Activated CD4-positive, alpha-beta T cell treated with anti-CD3 and anti-CD28 coated beads for 36 hours (primary cell): Measurements from ENCODE around the gene WDR19. TPM values are rescaled to one million over a fixed set of nuclear protein-coding genes. Genes with fewer than 3 reads are reported as not detected.
"Not testable (repeated sequence)": the region's sequence is repeated elsewhere in the genome, so short reads cannot be mapped to it uniquely, and the experiment has no call there.

Experiments used
- ATAC-seq: fragments of 200-7000 bp; cut with Tn5 transposase; one replicate; pipeline ENCODE4 v1.10.0; 2021; ENCODE audit warnings: mild to moderate bottlenecking, moderate library complexity
- CTCF ChIA-PET: fragments of 350-600 bp; sonication (Branson Sonifier 250); formaldehyde crosslinking; loops from one replicate; lab custom pipeline; 2021; ENCODE audit warnings: antibody characterized with exemption; lab: Charles Lee
- POLR2A ChIA-PET: fragments of 350-600 bp; sonication (Branson Sonifier 250); formaldehyde crosslinking; loops from one replicate; lab custom pipeline; 2021; ENCODE audit warnings: antibody characterized with exemption, inconsistent platforms; lab: Charles Lee
- DNase-seq: peaks from one replicate; pipeline ENCODE4 v3.0.0-alpha.2; 2020
- H3K27ac Mint-ChIP-seq: one replicate; pipeline ENCODE4 v1.8.0; 2021; ENCODE audit warnings: mixed read lengths
- H3K27me3 Mint-ChIP-seq: one replicate; pipeline ENCODE4 v1.8.0; 2021; ENCODE audit warnings: mixed read lengths
- H3K36me3 Mint-ChIP-seq: one replicate; pipeline ENCODE4 v1.8.0; 2021; ENCODE audit warnings: low read depth, mixed read lengths
- H3K4me1 Mint-ChIP-seq: one replicate; pipeline ENCODE4 v1.8.0; 2021; ENCODE audit warnings: mixed read lengths
- H3K4me3 Mint-ChIP-seq: one replicate; pipeline ENCODE4 v1.8.0; 2021; ENCODE audit warnings: mild to moderate bottlenecking, moderate library complexity, mixed read lengths
- H3K9me3 Mint-ChIP-seq: one replicate; pipeline ENCODE4 v1.8.0; 2021; ENCODE audit warnings: low read depth, mixed read lengths
- intact Hi-C, 2 experiments: fragments of 100-400 bp; cut with DNase I in 1 of 2; cut with micrococcal nuclease in 1 of 2; formaldehyde crosslinking; loops; one replicate each; pipeline versions ENCODE4 v1.14.2 to v1.15.1; 2022 to 2024; cut with DNase I, micrococcal nuclease
- total RNA-seq, 2 experiments: library from RNA; stranded (reverse); gene quantifications; one replicate each; pipeline ENCODE4 v1.2.3, GENCODE V29; 2021

The WDR19 gene
- total RNA-seq, 2 experiments from 2014 or later = 12.1 to 16.2 TPM

DNA sequence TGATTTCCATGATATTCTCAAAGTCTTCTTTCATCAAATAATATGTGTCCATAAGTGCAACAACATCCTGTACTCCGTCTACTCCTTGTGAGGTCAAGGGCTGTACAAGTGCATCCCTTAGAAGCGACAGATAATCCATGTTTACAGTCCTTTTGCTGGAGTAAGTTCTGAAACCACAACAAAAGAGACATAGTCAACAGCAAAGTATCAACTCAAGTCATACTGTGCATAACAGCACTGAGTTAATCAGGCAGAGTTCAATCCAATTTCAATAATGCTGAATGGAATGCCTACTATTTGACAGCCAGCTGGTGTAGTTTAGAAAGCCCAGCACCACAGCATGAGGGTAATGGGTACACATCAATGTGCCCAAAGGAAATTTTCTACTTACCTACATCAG is 109.4 kb downstream of the WDR19 start:
- Mint-ChIP-seq H3K27ac (no peak overlapping the region), H3K9me3 (no peaks in the 10 kb centered on the region), H3K27me3 (no peaks in the 10 kb centered on the region), H3K36me3 (peaks cover 61% of the 10 kb centered on the region), H3K4me1 (no peaks in the 10 kb centered on the region), H3K4me3 (no peak overlapping the region)
- POLR2A ChIA-PET = no interaction called here
- peak; percentile 33 for ATAC-seq
- CTCF ChIA-PET = no interaction called here
- intact Hi-C loops = no loop called here
- no peak for DNase-seq

DNA sequence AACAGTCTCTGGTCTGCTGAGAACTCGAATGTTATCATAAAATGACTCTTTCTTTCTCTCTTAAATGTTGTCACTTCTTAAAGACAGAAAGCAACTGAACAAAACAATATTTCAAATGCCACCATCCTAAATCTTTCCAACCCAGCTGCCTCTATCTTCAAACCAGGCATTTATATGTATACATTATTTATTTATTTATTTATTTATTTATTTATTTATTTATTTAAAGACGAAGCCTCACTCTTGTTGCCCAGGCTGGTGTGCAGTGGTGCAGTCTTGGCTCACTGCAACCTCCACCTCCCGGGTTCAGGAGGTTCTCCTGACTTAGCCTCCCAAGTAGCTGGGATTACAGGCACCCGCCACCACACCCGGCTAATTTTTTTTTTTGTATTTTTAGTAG is 110.1 kb downstream of the WDR19 start:
- H3K9me3 Mint-ChIP-seq, ATAC-seq, intact Hi-C loops, H3K4me1 Mint-ChIP-seq, H3K27me3 Mint-ChIP-seq, H3K27ac Mint-ChIP-seq, POLR2A ChIA-PET, DNase-seq, H3K4me3 Mint-ChIP-seq: not testable (repeated sequence)
- CTCF ChIA-PET = interaction anchor here (0.6 kb wide), 1 partner anchor 247 kb away, joined by 3 read pairs; no protein-coding TSS in a partner anchor
- H3K36me3 Mint-ChIP-seq = peaks cover 54% of the 10 kb centered on the region

DNA sequence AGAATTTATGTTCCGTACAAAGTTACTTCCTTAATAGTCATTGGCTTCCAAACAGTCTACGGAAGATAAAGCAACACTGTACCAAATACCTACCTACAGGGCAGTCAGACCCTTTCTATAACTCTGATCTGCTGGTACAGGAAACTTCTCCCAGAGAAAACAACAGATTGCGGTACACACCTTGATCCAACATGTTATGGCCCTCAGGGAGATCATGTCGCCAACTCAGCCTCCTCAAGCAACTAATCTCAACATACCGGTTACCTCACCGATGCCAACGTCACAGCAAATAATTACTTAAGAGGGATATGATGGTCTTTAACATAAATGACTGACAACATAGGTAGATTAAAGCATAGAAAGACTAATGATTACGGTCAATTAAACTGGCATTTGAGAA is 113.5 kb downstream of the WDR19 start:
- no peak overlapping the region for H3K4me3 Mint-ChIP-seq
- POLR2A ChIA-PET = no interaction called here

DNA sequence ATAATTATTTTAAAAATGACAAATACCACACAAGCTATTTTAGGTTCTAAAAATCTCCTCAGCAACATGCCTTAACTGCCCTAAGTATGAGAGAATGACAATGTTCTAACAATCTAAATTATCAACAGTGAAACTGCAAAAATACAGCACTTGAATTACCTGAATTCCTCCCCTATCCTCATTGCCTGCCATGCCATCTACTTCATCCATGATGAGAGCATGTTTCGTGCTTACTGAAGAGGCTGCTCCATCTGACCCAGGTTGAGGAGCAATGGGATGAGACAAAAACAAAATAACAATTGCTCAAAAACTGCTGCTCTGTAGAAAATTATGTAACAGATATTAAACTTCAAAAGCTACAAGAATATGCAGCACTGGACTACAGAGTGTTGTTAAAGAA is 120.6 kb downstream of the WDR19 start:
- Mint-ChIP-seq H3K27ac (no peak overlapping the region), H3K9me3 (no peaks in the 10 kb centered on the region)

More for the DNA sequence above, 113.5 kb downstream of the WDR19 start:
- DNase-seq = no peak
- H3K27ac Mint-ChIP-seq = no peak overlapping the region
- CTCF ChIA-PET = interaction anchor here (1.0 kb wide), 1 partner anchor 38 kb away, joined by 3 read pairs; no protein-coding TSS in a partner anchor
- peaks cover 67% of the 10 kb centered on the region for H3K36me3 Mint-ChIP-seq
- H3K27me3 Mint-ChIP-seq = no peaks in the 10 kb centered on the region
- intact Hi-C loops = no loop called here
- no peaks in the 10 kb centered on the region for H3K4me1 Mint-ChIP-seq
- ATAC-seq = no peak
- no peaks in the 10 kb centered on the region for H3K9me3 Mint-ChIP-seq

DNA sequence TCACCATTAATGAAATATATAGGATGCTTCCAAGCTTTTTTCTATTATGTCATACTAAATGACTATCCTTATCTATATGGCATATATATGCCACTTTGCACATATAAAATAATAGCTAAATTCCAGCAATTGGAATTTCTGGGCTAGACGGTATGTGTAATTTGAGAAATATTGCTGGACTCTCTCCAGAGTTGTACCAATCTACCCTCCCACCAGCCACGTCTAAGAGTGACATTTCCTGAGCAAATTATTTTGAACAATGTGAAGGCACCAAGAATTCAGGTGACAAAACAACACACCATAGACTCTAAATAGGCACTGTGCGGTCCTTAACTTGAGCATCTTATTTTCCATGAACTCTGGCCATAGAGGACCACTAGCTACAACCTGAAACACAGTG is 121.5 kb downstream of the WDR19 start:
- Mint-ChIP-seq H3K4me1 (no peaks in the 10 kb centered on the region), H3K36me3 (peaks cover 67% of the 10 kb centered on the region), H3K4me3 (no peak overlapping the region), H3K27ac (no peak overlapping the region), H3K27me3 (no peaks in the 10 kb centered on the region), H3K9me3 (no peaks in the 10 kb centered on the region)
- CTCF ChIA-PET = interaction anchor here (0.5 kb wide), 1 partner anchor 423 kb away, joined by 4 read pairs; no protein-coding TSS in a partner anchor
- DNase-seq = no peak
- intact Hi-C loops = no loop called here
- ATAC-seq = no peak
- POLR2A ChIA-PET = no interaction called here

More for the DNA sequence above, 120.6 kb downstream of the WDR19 start:
- no peak for DNase-seq
- ChIA-PET POLR2A (no interaction called here), CTCF (no interaction called here)
- no peak for ATAC-seq
- no peaks in the 10 kb centered on the region for H3K27me3 Mint-ChIP-seq
- intact Hi-C loops = no loop called here
- no peaks in the 10 kb centered on the region for H3K4me1 Mint-ChIP-seq
- H3K4me3 Mint-ChIP-seq = no peak overlapping the region
- peaks cover 67% of the 10 kb centered on the region for H3K36me3 Mint-ChIP-seq

DNA sequence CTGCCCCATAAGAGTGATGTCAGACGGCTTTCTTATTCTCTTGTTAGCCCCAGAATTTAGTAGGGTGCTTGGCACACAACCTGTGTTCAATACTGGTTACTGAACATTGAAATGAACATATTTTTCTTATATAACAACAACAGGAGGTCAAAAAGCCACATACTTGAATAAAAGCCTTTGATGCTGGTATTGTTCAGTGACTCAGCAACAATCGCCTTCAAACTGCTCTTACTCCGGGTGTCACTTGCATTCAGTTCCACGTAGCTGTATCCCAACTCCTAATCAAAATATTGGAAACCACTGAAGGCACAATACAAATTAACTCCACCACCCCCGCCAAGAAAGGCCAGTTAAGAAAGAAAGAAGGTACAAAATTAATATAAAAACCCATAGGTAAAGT is 122.3 kb downstream of the WDR19 start:
- POLR2A ChIA-PET = no interaction called here
- Mint-ChIP-seq H3K27me3 (no peaks in the 10 kb centered on the region), H3K4me1 (no peaks in the 10 kb centered on the region), H3K4me3 (no peak overlapping the region), H3K36me3 (peaks cover 64% of the 10 kb centered on the region), H3K9me3 (no peaks in the 10 kb centered on the region), H3K27ac (no peak overlapping the region)
- CTCF ChIA-PET = no interaction called here
- intact Hi-C loops = no loop called here
- DNase-seq (no peak), ATAC-seq (no peak)

DNA sequence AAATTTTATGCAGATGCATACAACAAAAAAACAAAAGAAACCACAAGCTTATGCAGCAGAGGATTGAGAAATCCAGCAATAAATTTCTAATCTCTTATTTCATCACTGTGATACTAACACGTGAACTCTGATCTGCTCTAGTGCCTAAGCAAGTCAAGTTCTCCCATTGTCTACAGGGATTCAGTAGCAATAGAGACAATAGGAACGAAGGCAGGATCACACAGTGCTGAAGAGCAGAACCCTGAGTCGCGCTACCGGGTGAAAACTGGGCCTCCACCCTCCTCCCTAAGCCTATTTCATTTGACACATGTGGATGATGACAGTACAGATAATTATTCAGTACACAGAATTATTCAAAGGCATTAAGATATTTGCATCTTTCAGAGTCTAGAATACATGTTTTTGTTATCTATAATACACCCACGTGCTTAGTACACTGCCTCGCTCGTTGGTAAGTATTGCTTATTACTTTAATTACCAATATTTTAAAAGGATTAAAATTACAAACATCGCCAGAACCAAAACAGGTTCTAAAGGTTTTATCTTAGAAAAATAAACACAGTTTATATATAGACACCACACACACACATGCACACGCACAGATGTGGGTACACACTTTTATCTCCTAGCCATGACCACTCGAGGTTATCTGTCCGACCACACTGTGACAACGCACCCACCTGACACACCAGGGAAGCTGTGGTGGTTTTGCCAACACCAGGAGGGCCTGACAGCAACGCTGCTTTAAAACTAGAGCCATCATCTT is 123.8 kb downstream of the WDR19 start:
- H3K9me3 Mint-ChIP-seq = no peaks in the 10 kb centered on the region
- no peak overlapping the region for H3K4me3 Mint-ChIP-seq
- H3K4me1 Mint-ChIP-seq = no peaks in the 10 kb centered on the region
- ChIA-PET POLR2A (no interaction called here), CTCF (no interaction called here)
- no peak for ATAC-seq
- DNase-seq = no peak
- H3K36me3 Mint-ChIP-seq = peaks cover 55% of the 10 kb centered on the region
- no peak overlapping the region for H3K27ac Mint-ChIP-seq
- no peaks in the 10 kb centered on the region for H3K27me3 Mint-ChIP-seq
- intact Hi-C loops = no loop called here

DNA sequence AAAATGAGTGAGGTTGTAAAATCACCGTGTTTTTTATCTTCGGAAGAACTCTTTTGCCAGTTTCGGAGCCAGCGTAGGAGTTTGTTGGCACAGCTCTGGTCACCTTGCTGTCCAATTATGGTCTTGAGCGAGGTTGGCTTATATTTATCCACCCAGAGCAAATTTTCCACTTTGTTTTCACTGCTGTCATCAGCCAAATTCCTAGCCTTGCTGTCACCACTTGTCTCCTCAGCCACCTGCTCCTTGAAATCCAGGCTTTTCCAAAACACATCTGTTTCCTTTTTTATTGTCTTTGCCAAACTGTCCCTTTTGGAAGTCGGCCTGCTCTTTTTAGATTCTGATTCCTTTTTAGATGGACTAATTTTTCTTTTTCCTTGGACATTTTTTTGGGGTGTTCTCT is 126.3 kb downstream of the WDR19 start:
- Mint-ChIP-seq H3K27ac (no peak overlapping the region), H3K36me3 (peaks cover 58% of the 10 kb centered on the region), H3K4me3 (no peak overlapping the region), H3K27me3 (no peaks in the 10 kb centered on the region), H3K9me3 (no peaks in the 10 kb centered on the region), H3K4me1 (no peaks in the 10 kb centered on the region)
- POLR2A ChIA-PET = no interaction called here
- ATAC-seq (no peak), DNase-seq (no peak)
- CTCF ChIA-PET = no interaction called here
- intact Hi-C loops = no loop called here

DNA sequence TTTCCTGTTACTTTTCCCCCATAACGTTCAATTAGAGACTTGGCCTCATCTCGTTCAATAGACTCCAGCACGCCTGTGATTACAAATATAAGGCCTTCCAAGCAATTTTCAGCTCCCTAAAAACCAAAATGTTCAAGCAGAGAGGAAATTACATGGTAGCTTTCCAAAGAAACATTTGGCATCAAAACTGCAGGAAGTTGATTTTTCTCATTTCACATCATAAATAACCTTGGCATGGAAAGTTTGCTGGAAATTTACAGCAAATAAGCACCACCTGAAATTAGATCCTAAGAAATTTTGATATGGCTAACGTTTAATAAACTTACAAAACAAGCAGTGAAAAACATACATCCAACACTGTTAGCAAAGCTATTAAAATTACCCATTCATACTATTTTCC is 130.5 kb downstream of the WDR19 start:
- intact Hi-C loops = no loop called here
- no peaks in the 10 kb centered on the region for H3K27me3 Mint-ChIP-seq
- ChIA-PET CTCF (no interaction called here), POLR2A (no interaction called here)
- H3K4me1 Mint-ChIP-seq = no peaks in the 10 kb centered on the region
- no peak overlapping the region for H3K27ac Mint-ChIP-seq
- H3K36me3 Mint-ChIP-seq = peaks cover 43% of the 10 kb centered on the region
- ATAC-seq = no peak
- no peaks in the 10 kb centered on the region for H3K9me3 Mint-ChIP-seq
- H3K4me3 Mint-ChIP-seq = no peak overlapping the region
- no peak for DNase-seq

DNA sequence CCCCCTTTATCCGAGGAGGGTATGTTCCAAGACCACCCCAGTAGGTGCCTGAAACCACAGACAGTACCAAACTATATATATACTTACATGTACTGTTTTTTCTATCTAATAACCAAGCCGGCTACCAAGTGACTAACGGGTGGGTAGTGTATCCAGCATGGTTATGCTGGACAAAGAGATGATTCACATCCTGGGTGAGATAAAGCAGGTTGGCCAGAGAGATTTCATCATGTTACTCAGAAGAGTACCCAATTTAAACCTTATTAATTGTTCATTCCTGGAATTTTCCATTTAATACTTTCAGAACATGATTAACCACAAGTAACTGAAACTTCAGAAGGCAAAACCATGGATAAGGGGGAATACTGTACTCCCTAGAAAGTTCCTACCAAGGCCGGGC is 137.3 kb downstream of the WDR19 start:
- H3K4me3 Mint-ChIP-seq = no peak overlapping the region
- peaks cover 42% of the 10 kb centered on the region for H3K36me3 Mint-ChIP-seq
- no peaks in the 10 kb centered on the region for H3K27me3 Mint-ChIP-seq
- ATAC-seq (no peak), DNase-seq (no peak)
- no peaks in the 10 kb centered on the region for H3K9me3 Mint-ChIP-seq
- CTCF ChIA-PET = interaction anchor here (0.6 kb wide), 1 partner anchor 9 kb away, joined by 3 read pairs; no protein-coding TSS in a partner anchor
- POLR2A ChIA-PET = no interaction called here
- peaks cover 6% of the 10 kb centered on the region for H3K4me1 Mint-ChIP-seq
- H3K27ac Mint-ChIP-seq = peak overlapping the region; percentile 40
- intact Hi-C loops = no loop called here

DNA sequence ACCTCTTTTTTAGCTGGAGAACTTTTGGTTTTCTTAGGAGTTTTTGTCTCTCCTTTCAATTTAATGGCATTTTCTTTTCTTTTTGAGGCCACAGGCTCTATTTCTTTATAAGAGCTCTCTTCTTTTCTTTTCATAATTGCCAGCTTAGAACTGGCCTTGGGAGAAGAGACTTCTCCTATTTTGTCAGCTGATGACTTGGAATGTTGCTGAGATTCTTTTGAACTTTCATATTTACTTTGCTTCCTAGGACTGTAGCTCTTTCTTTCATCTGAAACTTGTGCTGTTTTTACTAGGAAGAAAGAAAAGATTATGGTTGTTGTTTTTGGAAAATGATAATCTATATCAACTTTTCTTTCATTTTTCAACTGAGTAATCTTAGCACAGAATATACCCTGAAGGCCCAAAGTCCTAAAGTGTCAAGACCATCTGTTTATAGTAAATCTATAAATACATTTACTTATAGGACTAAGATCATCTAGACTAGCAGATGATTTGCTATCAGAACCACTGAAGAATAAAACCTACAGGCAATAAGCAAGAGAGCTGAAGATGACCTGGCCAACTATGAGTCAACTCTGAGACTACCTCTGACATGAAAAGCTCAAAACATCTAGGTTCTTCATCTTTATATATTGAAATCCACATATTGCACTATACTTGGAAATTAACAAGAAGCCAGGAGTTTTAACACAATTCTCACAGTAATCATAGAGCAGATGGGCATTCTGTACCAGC is 138.2 kb downstream of the WDR19 start:
- ATAC-seq (no peak), DNase-seq (no peak)
- Mint-ChIP-seq H3K27ac (no peak overlapping the region), H3K4me3 (no peak overlapping the region), H3K36me3 (peaks cover 48% of the 10 kb centered on the region), H3K27me3 (no peaks in the 10 kb centered on the region), H3K9me3 (no peaks in the 10 kb centered on the region), H3K4me1 (peaks cover 6% of the 10 kb centered on the region)
- intact Hi-C loops = no loop called here
- CTCF ChIA-PET = interaction anchor here (0.6 to 1.5 kb wide), 3 partner anchors 17 to 355 kb away, joined by 3 to 5 read pairs (median 3); no protein-coding TSS in a partner anchor
- POLR2A ChIA-PET = no interaction called here
